Activated naive CD8-positive, alpha-beta T cell treated with anti-CD3 and anti-CD28 coated beads, Interleukin-2, amount 50 U/mL, for 16 hours (primary cell): Measurements from ENCODE around the gene SKIC8.

Source experiments
- DNase-seq: peaks from one replicate; pipeline ENCODE4 v3.0.0-alpha.2; 2020; ENCODE audit warnings: low read depth, low spot score

Gene SKIC8

GRCh38 chr15:78299101-78299930 lies at the start of gene SKIC8:
Gene SKIC8, minus strand, starts transcription at chr15:78299609. Its CDS starts 3,923 bp downstream, at chr15:78295686.
- DNase-seq: peak; percentile 81

DNA sequence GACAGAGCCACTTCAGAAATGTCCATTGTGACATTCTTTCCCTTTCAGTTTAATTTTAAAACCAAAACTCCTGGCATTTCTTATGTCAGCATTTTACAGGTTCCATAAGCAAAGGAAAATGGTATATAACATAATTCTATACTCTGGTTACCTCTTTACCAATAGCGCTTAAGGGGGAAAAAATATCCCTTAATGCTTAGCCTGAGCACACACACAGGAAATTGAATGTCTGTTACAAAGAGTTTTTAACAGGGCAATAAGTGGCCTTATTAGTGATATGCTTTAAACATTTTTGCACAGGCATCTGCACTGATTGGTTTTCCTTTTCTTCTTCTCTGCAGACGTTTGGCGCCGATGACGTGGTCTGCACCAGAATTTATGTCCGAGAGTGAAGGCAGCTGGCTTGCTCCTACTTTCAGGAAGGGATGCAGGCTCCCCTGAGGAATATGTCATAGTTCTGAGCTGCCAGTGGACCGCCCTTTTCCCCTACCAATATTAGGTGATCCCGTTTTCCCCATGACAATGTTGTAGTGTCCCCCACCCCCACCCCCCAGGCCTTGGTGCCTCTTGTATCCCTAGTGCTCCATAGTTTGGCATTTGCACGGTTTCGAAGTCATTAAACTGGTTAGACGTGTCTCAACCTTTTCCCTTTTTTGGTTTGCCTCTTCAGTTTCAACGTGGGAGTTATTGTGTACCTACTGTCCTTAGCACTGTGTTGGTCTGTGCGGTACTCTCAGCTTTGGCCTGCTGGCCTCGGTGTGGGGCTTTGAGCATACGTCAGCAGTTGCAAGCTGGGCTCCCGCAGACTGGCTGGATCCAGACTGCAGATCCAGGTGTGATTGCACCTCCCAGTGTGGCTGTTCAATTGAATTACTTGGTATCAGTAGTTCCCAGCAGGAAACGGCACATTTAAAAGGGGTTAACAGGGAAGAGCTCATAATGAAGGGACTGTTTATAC lies 48.5 kb upstream of the SKIC8 start:
- DNase-seq: no peak

- DNase-seq: no peak
Measured at GRCh38 chr15:78345396-78346125, 46.2 kb upstream of the SKIC8 start.

GRCh38 chr15:78343276-78344060 lies 44.1 kb upstream of the SKIC8 start:
- no peak for DNase-seq

DNA sequence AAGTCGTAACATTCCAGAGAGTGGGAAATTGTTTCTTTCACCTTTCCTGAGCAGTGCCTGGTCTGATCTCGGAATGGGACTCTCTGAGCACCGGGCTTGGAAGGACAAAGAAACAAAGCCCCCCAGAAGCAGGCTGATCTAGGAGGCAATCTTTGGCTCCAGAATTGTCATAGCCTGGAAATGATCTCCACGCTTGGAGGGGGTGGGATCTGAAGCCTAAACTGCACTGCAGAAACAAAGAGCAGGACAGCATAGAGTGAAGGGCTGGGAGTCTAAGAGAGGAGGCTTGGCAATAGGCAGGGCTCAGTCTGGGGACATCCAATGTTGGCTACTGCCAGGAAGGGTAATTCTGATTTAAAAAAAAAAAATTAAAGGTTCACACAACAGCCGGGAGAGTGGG lies 42.6 kb upstream of the SKIC8 start:
- no peak for DNase-seq

DNA sequence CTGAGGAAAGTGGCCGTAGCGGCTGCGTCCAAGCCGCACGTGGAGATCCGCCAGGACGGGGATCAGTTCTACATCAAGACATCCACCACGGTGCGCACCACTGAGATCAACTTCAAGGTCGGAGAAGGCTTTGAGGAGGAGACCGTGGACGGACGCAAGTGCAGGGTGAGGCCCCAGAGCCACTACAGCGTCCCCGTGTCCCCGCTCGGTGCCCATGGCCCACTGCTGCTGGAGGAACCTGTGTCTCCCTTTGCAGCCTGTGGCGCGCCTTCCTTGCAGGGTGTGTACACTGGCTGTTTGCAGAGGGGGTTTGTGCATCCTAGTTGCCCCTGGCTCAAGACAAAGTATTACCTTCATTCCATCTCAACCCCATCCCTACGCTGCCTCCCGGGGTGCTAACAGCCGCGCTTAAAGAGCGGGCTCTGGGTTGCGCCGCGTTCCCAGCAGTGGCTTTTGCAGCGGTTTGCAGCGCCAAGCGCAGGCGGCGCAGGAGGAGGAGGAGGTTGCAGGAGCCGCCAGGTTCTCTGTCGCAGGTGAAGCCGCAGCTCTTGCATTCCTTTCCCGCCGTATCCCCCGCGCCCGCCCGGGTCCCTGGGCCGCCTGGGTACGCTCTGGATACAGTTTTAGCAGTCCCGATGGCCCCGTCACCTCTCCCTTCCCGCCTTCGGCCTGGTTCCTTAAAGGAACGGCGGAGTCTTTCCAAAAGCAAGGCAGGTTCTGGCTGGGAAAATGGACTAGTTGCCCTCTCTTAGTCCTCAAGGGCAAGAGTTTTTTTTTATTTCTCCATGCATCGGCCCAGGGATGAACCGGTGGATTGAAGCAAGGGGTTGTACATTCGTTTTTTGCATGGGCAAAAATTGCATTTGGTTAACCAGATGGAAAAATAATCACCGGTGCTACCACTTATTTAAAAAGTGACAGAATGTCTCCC lies 41.9 kb upstream of the SKIC8 start:
- DNase-seq: no peak

GRCh38 chr15:78340231-78341056 lies 41.0 kb upstream of the SKIC8 start, which contains the start of gene CRABP1:
Gene CRABP1, plus strand, starts transcription at chr15:78340353. Its CDS starts 76 bp downstream, at chr15:78340429.
- no peak for DNase-seq

DNA sequence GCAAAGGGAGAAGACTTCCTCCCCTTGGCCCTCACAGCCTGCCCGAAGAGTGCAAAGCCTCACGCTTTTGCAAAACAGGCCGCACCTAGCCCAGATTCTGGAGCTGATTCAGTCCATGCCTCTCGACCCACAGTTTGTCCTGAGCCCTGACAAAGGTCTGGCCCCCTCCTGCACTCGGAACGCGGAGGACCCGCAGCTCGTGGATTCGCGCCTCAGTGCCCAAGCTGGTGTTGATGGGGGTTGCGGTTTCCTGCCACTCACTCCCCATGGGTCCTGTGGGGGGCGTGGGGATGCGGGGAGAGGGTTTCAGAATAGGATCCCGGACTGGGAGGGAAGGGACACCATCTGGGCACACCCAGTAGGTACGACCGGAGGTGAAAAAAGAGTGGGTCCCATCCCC lies 40.1 kb upstream of the SKIC8 start:
- no peak for DNase-seq

- DNase-seq: no peak
Measured at GRCh38 chr15:78338781-78339180, 39.4 kb upstream of the SKIC8 start.

DNA sequence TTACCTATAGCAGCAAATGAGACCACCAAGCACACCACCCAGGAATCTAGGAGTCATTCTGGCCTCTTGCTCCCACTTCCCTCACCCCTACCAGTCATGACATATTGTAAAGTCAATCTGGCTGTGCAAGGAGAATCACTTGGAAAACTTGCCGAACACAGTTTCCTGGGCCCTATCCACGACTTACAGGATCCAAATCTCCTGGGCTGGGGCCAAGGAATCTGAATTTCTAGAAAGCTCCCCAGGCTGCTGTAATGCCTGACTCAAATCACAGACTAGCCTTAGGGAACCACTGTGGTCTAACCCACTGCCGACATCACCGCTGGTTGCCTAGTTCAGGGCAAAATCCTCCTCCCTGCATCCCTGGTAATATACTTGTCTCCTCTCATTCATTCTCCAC lies 36.6 kb upstream of the SKIC8 start:
- no peak for DNase-seq

DNA sequence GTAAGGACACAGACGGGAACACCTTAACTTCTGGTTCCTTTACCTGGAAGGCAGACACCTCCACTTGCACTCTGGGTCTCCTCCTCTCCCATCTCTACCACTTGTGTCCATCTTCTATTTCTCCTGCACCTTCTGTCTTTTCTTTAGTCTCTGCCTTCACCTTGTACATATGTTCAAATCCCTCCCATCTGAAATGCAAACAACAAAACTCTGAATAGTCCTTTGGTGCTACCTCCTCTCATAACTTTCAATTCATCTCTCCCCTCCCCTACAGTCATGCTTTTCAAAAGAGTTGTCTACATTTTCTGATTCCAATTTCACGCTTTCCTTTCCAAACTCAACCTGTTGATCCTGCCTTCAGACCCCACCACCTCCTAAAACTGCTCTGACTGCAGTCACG lies 35.4 kb upstream of the SKIC8 start:
- DNase-seq: no peak

DNA sequence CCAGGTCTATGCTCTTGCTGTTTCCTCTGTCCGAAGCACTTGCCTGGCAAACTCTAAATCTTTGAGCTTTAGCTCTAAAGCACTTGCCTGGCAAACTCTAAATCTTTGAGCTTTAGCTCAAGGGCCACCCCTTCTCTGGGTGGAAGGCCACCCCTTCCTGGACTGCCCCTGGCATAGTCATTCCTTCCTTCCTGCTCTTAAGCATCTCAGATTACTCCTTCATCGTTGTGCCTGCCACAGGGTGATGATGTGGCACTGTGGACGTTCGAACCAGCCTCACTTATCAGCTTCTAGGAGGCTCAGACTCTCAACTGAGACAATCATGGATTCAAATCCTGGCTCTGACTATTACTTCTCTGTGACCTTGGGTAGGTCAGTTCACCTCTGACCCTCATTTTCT lies 30.2 kb upstream of the SKIC8 start:
- DNase-seq: no peak

- no peak for DNase-seq
Measured at GRCh38 chr15:78327466-78327865, 28.1 kb upstream of the SKIC8 start.

DNA sequence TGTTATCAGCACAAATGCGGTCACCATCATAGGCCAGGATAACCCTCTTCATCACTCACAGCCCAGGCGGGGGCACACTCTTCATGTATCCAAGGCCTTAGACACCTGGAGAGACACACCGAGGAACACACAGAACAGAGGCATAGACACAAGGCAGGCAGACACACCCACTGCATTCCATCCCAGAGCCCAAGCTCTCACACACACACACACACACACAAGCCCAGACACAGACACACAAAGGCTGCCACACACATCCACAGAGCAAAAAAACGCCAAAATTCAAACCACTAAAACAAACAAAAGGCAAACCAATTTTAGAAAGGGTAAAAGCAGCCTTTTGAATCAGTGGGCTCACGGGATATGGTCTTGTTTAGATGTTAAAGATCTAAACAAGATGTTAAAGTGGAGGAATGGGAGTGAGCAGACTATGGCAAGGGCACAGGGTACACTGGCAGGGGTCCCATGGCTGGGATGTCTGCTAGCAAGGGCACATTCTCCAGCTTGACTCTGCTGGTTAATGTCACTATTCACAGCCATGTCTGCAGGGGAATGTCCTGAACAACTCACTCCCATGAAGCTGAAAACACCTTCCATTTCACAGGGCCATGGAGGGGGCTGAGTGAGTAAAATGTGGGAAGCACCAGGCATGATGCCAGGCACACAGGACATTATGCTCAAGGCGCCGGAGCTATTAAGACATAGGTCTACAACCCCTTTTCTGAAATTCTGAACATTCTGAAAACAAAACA lies 25.9 kb upstream of the SKIC8 start:
- DNase-seq: no peak

GRCh38 chr15:78324144-78324543 lies 24.7 kb upstream of the SKIC8 start:
- no peak for DNase-seq

- DNase-seq: no peak
Measured at GRCh38 chr15:78323693-78324092, 24.3 kb upstream of the SKIC8 start.

DNA sequence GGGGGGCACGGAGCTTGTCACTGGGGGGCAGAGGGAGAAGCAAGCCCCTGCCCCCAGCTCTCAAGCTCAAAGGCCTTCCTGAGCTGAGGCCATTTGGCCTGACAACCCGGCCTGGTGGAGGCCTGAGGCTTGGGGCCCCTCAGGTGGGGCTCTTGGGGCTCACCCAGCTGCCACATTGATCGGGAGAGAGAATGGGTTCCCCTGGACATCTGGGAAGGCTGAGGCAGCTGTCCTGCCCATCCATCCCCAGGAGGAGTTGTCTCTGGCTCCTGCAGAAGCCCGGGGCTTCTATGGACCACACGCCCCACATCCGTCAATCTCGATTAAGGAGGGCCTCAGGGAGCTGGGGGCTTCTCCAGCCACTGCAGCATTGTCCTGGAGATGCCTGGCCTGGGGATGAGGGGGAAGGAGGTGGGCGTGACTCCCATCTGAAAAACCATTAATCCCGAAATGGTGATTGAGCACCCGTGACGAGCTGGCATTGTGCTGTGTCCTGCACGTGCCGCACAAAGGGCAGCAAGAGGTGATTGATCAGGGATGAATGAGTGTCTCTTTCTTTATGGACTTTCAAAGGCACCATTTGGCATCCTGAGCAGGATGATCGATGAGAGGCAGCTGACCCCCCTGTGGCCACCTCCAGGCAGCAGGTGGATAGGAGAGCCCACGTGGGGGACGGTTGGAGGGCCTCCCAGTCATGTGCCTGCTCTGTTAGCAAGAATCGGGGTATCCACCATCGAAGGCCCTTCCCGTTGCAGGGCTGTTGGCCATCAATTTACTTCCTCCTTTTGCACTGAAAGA lies 23.5 kb upstream of the SKIC8 start:
- DNase-seq: no peak
